Measurements from ENCODE around the gene PHF3.

Gene PHF3

DNA sequence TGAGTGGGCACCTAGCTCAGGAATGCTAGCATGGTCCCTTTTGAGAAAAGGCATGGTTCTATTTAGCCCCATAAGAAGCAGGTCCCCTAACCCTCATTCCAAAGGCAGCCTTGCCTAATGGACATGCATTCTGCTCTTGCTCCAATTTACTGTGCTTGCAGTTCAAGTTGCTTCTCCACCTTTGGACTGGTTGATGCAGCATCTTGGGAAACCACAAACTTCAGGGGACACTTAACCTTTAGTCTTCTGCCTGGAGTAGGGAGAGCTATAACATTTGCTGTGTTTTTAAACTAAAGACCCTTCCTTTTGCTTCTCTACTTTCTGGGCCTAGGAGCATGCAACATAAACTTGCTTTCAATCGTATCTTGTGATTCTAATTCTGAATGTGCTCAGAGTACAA is 5.1 kb upstream of the PHF3 start:
- Histone ChIP-seq H3F3A (ENCODE audit: control insufficient read depth, insufficient read depth) (no peaks in the 10 kb centered on the region), H3K79me2 (ENCODE audit: control insufficient read depth, low read length) (peaks cover 3% of the 10 kb centered on the region; the same call in 1 of the 2 replicates), H3K4me3 (ENCODE audit: low read length) (no peak overlapping the region), H3K9me2 (replicated peaks; ENCODE audit: control insufficient read depth, low read length) (no peaks in the 10 kb centered on the region), H3K4me2 (ENCODE audit: low read length) (no peak overlapping the region), H3K27ac (ENCODE audit: low read depth, low read length) (no peak overlapping the region), H3K36me3 (ENCODE audit: control insufficient read depth, low read length) (no peaks in the 10 kb centered on the region), H3K27me3 (ENCODE audit: control insufficient read depth, low read length) (no peaks in the 10 kb centered on the region), H3K9me3 (ENCODE audit: control insufficient read depth, insufficient read depth, low read length) (no peaks in the 10 kb centered on the region), H4K20me1 (ENCODE audit: control insufficient read depth, insufficient read depth, low read depth, low read length) (no peaks in the 10 kb centered on the region), H3K4me1 (ENCODE audit: control insufficient read depth, low read length) (peaks cover 59% of the 10 kb centered on the region)
- TF ChIP-seq CTCF (IDR thresholded peaks at IDR 0.05; ENCODE audit: low read depth, low read length, poor library complexity, severe bottlenecking) (no peak), EZH2phosphoT487 (IDR thresholded peaks at IDR 0.05; ENCODE audit: borderline replicate concordance, low read length) (no peak)

DNA sequence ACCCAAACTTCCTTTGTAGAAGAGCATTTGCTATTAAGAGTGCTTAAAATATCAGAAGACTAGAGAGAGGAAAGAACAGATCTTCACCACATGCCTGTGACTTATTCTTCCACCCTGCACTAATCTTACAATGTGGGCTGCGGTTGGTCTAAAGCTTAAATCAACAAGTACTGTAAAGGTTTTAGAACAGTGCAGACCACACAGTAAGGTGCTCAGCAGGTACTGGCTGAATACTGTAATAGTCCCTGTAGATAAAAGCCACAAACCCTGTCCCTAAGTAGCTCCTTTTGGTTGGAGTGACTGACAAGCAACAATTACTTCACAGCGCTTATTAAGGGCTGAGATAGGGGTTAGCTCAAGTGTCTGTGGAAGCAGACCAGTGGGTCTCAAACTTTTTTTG is 972 bp upstream of the PHF3 start:
- peaks cover 34% of the 10 kb centered on the region for H3K36me3 ChIP-seq (ENCODE audit: control insufficient read depth, low read length)
- peaks cover 64% of the 10 kb centered on the region for H3K4me1 ChIP-seq (ENCODE audit: control insufficient read depth, low read length)
- H3K4me2 ChIP-seq (ENCODE audit: low read length), result peak overlapping the region; percentile 82
- H3K27ac ChIP-seq (ENCODE audit: low read depth, low read length), result peak overlapping the region; percentile 70
- peak overlapping the region; percentile 88 for H3K4me3 ChIP-seq (ENCODE audit: low read length)
- peaks cover 10% of the 10 kb centered on the region for H4K20me1 ChIP-seq (ENCODE audit: control insufficient read depth, insufficient read depth, low read depth, low read length)
- no peak for TF ChIP-seq CTCF (IDR thresholded peaks at IDR 0.05; ENCODE audit: low read depth, low read length, poor library complexity, severe bottlenecking)
- no peak for TF ChIP-seq EZH2phosphoT487 (IDR thresholded peaks at IDR 0.05; ENCODE audit: borderline replicate concordance, low read length)
- H3K9me2 ChIP-seq (replicated peaks; ENCODE audit: control insufficient read depth, low read length), result no peaks in the 10 kb centered on the region
- H3K79me2 ChIP-seq (ENCODE audit: control insufficient read depth, low read length), result peaks cover 43% of the 10 kb centered on the region
- H3K9me3 ChIP-seq (ENCODE audit: control insufficient read depth, insufficient read depth, low read length), result no peaks in the 10 kb centered on the region
- no peaks in the 10 kb centered on the region for H3K27me3 ChIP-seq (ENCODE audit: control insufficient read depth, low read length)
- H3F3A ChIP-seq (ENCODE audit: control insufficient read depth, insufficient read depth), result no peaks in the 10 kb centered on the region

DNA sequence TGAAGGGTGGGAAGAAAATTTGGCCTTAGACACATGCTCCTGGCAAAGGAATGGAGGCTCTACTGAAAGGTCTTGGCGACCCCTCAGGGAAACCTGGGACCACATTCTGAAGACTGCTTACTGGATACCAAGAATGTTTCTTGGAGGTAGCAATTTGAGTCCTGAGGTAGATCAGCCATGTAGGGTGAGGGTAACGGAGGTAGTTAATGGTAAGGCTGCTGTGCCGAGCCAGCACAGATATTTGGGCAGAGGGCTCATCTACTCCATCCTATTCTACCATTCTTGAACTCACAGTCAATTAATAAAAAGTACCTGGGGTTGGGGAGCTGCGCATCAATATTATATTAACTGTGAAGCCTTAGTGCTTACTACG is 401 bp upstream of the PHF3 start:
- peaks cover 49% of the 10 kb centered on the region for H3K79me2 ChIP-seq (ENCODE audit: control insufficient read depth, low read length)
- peak overlapping the region; percentile 82 for H3K4me2 ChIP-seq (ENCODE audit: low read length)
- peaks cover 67% of the 10 kb centered on the region for H3K4me1 ChIP-seq (ENCODE audit: control insufficient read depth, low read length)
- H3K9me3 ChIP-seq (ENCODE audit: control insufficient read depth, insufficient read depth, low read length), result no peaks in the 10 kb centered on the region
- H3K27me3 ChIP-seq (ENCODE audit: control insufficient read depth, low read length), result no peaks in the 10 kb centered on the region
- peaks cover 16% of the 10 kb centered on the region for H4K20me1 ChIP-seq (ENCODE audit: control insufficient read depth, insufficient read depth, low read depth, low read length)
- peak overlapping the region; percentile 70 for H3K27ac ChIP-seq (ENCODE audit: low read depth, low read length)
- TF ChIP-seq EZH2phosphoT487 (IDR thresholded peaks at IDR 0.05; ENCODE audit: borderline replicate concordance, low read length), result no peak
- no peak for TF ChIP-seq CTCF (IDR thresholded peaks at IDR 0.05; ENCODE audit: low read depth, low read length, poor library complexity, severe bottlenecking)
- H3K9me2 ChIP-seq (replicated peaks; ENCODE audit: control insufficient read depth, low read length), result no peaks in the 10 kb centered on the region
- H3F3A ChIP-seq (ENCODE audit: control insufficient read depth, insufficient read depth), result no peaks in the 10 kb centered on the region
- peak overlapping the region; percentile 88 for H3K4me3 ChIP-seq (ENCODE audit: low read length)
- H3K36me3 ChIP-seq (ENCODE audit: control insufficient read depth, low read length), result peaks cover 39% of the 10 kb centered on the region

Measured in DOHH2 (cell line).